Esophagus muscularis mucosa (tissue), 4 donors: Measurements from ENCODE around the gene CROCC.

Experiments used
- CTCF ChIP-seq, 3 experiments: fragments of 200-600 bp in 2 of 3; fragments of 450-650 bp in 1 of 3; sonication (generic) in 2 of 3; IDR thresholded peaks; one replicate each; pipeline ENCODE4 v1.5.1; 2017 to 2019; ENCODE audit warnings: antibody characterized with exemption in 3 of 3, mild to moderate bottlenecking in 2 of 3, moderate library complexity in 1 of 3
- EP300 ChIP-seq: sonication (generic); formaldehyde crosslinking; IDR thresholded peaks from one replicate; pipeline ENCODE4 v1.6.1; 2017; ENCODE audit warnings: antibody characterized with exemption
- POLR2A ChIP-seq: fragments of 450-650 bp; IDR thresholded peaks from one replicate; pipeline ENCODE4 v1.6.1; 2017; ENCODE audit warnings: antibody characterized with exemption, moderate library complexity, mild to moderate bottlenecking, low read depth

- TF ChIP-seq CTCF (IDR thresholded peaks at IDR 0.05) = no peak
- no peak for TF ChIP-seq EP300
- no peak for TF ChIP-seq POLR2A
Measured at GRCh38 chr1:16977377-16977776, 55.6 kb downstream of the CROCC start.
